Measurements from ENCODE around the gene TBC1D23.
A peak's percentile ranks its signal among the peaks of the same experiment; 100 is the strongest.

The TBC1D23 gene

DNA sequence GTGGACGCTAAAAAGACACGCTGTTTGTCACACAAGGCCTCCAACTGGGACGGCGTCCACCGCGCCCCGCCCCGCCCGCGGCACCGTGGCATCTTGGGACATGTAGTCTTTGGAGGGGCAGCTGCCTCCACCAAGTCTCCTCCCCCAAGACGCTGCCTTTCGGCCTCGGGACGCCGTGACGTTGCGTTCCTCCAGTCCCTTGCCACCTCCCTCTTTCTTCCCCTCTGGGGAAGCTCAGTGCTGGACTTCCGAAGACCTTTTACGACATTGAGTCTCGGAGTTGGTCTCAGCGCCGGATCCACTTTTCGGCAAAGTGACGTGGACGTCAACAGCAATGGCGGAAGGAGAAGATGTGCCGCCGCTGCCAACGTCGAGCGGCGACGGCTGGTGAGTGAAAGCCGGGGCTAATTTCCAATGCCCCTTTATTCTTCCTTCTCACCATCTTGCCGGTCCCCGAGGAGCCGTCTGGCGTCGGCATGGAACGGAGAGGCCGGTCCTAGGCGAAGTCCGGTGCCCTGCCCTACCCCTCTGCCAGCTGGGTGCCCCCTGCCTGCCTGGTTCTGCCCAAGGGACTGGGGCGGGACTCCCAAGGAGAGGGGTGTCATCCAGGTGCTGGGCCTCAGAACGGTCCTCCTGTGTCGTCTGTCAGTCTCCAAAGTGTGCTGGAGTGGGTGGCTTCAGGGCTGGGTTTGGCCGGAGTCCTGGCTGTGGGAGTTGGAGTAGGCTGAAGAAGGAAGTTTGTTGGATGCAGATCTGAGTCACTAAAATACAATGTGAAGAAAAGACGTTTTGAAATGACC lies at the start of gene TBC1D23 (continued):
- TF ChIP-seq, protein P1, sequence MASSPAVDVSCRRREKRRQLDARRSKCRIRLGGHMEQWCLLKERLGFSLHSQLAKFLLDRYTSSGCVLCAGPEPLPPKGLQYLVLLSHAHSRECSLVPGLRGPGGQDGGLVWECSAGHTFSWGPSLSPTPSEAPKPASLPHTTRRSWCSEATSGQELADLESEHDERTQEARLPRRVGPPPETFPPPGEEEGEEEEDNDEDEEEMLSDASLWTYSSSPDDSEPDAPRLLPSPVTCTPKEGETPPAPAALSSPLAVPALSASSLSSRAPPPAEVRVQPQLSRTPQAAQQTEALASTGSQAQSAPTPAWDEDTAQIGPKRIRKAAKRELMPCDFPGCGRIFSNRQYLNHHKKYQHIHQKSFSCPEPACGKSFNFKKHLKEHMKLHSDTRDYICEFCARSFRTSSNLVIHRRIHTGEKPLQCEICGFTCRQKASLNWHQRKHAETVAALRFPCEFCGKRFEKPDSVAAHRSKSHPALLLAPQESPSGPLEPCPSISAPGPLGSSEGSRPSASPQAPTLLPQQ (tag by site-specific recombination; IDR thresholded peaks at IDR 0.05): no peak
- TF ChIP-seq ZNF248 (tag by site-specific recombination; IDR thresholded peaks at IDR 0.05) (no peak), BCL11B (tag by site-specific recombination; IDR thresholded peaks at IDR 0.05; ENCODE audit: low read depth) (no peak), ZFP41 (tag by site-specific recombination; IDR thresholded peaks at IDR 0.05; ENCODE audit: borderline replicate concordance) (no peak), ZNF544 (tag by site-specific recombination; IDR thresholded peaks at IDR 0.05) (no peak), ZNF148 (tag by site-specific recombination; IDR thresholded peaks at IDR 0.05; ENCODE audit: borderline replicate concordance) (no peak), SP3 (tag by site-specific recombination; IDR thresholded peaks at IDR 0.05) (peak; percentile 91), ZNF660 (tag by site-specific recombination; IDR thresholded peaks at IDR 0.05) (0 out of 2 replicates have a peak, but pooled peaks have one; percentile 28), ZNF701 (tag by site-specific recombination; IDR thresholded peaks at IDR 0.05) (no peak), ZSCAN16 (tag by site-specific recombination; IDR thresholded peaks at IDR 0.05) (no peak), HOXC10 (CRISPR knock-in tag; IDR thresholded peaks at IDR 0.05) (no peak), ZNF514 (tag by site-specific recombination; IDR thresholded peaks at IDR 0.05) (no peak), ZNF274 (IDR thresholded peaks at IDR 0.05; ENCODE audit: low read length) (no peak), ZNF274 (tag by site-specific recombination; IDR thresholded peaks at IDR 0.05; ENCODE audit: borderline replicate concordance) (no peak), MEIS1 (CRISPR knock-in tag; IDR thresholded peaks at IDR 0.05; ENCODE audit: borderline replicate concordance) (no peak), ZFHX2 (tag by site-specific recombination; conservative IDR thresholded peaks at IDR 0.05) (peak; percentile 88), KLF1 (tag by site-specific recombination; IDR thresholded peaks at IDR 0.05) (no peak), ZNF785 (tag by site-specific recombination; IDR thresholded peaks at IDR 0.05) (no peak), REPIN1 (tag by site-specific recombination; IDR thresholded peaks at IDR 0.05; ENCODE audit: low read depth) (no peak), ZSCAN30 (tag by site-specific recombination; IDR thresholded peaks at IDR 0.05) (no peak), ZFP69B (tag by site-specific recombination; IDR thresholded peaks at IDR 0.05) (no peak), ZXDB (tag by site-specific recombination; IDR thresholded peaks at IDR 0.05) (peak; percentile 49), AEBP2 (tag by site-specific recombination; IDR thresholded peaks at IDR 0.05; ENCODE audit: borderline replicate concordance) (no peak), ZNF837 (tag by site-specific recombination; IDR thresholded peaks at IDR 0.05) (no peak), KLF9 (tag by site-specific recombination; IDR thresholded peaks at IDR 0.05; ENCODE audit: low read depth) (peak; percentile 40; the same call in 1 of the 2 replicates), ZNF292 (tag by site-specific recombination; IDR thresholded peaks at IDR 0.05; ENCODE audit: borderline replicate concordance, low read depth) (no peak), PRDM6 (tag by site-specific recombination; IDR thresholded peaks at IDR 0.05) (no peak)
- TF ChIP-seq, protein P2, sequence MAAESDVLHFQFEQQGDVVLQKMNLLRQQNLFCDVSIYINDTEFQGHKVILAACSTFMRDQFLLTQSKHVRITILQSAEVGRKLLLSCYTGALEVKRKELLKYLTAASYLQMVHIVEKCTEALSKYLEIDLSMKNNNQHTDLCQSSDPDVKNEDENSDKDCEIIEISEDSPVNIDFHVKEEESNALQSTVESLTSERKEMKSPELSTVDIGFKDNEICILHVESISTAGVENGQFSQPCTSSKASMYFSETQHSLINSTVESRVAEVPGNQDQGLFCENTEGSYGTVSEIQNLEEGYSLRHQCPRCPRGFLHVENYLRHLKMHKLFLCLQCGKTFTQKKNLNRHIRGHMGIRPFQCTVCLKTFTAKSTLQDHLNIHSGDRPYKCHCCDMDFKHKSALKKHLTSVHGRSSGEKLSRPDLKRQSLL (tag by site-specific recombination; IDR thresholded peaks at IDR 0.05): no peak
- TF ChIP-seq, protein P3, sequence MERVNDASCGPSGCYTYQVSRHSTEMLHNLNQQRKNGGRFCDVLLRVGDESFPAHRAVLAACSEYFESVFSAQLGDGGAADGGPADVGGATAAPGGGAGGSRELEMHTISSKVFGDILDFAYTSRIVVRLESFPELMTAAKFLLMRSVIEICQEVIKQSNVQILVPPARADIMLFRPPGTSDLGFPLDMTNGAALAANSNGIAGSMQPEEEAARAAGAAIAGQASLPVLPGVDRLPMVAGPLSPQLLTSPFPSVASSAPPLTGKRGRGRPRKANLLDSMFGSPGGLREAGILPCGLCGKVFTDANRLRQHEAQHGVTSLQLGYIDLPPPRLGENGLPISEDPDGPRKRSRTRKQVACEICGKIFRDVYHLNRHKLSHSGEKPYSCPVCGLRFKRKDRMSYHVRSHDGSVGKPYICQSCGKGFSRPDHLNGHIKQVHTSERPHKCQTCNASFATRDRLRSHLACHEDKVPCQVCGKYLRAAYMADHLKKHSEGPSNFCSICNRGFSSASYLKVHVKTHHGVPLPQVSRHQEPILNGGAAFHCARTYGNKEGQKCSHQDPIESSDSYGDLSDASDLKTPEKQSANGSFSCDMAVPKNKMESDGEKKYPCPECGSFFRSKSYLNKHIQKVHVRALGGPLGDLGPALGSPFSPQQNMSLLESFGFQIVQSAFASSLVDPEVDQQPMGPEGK (tag by site-specific recombination; IDR thresholded peaks at IDR 0.05): 0 out of 2 replicates have a peak, but pooled peaks have one; percentile 45
